HG02981 (cell line): Measurements from ENCODE around the gene ZNF143.
"Not testable (repeated sequence)": the region's sequence is repeated elsewhere in the genome, so short reads cannot be mapped to it uniquely, and the experiment has no call there.

Experiments used
- ATAC-seq: cut with Tn5 transposase; IDR thresholded peaks from one replicate; pipeline ENCODE4 v1.9.1; 2021; ENCODE audit warnings: mild to moderate bottlenecking, moderate library complexity; ENCODE audit not compliant: unreplicated experiment

The ZNF143 gene

DNA sequence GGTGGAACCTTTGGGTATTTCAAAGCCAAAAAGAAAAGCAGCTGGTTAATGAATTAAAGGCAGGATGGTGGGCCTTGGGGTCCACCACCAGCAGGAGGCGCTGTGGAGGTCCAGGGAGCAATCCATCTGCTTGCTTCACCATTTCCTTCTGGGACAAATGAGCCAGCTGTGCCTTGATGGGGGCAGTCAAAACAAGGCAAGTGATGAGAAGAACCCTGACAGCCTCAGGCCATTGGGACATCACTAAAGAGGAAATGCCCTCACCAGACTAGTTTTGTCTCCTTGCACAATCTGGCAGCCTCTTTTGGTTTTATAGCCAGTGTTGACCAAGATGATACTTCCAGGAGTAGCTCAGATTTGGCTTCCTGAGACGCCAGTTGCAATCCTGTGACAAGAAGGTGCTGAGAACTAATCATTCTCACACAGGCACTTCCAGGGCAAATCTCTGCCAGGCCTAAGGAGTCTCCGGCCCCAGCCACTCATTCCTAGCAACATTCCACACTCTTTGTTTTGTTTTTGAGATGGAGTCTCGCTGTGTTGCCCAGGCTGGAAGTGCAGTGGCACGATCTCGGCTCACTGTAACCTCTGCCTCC is 74.5 kb downstream of the ZNF143 start:
- ATAC-seq = no peak

DNA sequence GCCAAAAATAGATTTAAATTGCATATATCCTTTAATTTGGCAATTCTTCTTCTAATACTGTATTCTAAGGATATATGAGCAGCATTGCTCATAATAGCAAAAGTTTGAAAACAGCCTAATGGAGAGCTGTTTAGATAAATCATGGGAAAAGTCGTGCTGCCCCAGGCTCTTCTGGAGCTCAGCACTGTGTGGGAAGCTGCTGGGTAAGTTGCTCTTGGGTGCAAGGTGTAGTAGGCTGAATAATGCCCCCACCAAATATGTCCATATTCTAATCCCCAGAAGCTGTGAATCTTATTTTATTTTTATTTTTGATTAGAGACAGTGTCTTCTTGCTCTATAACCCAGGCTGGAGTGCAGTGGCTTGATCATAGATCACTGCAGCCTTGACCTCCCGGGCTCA is 77.7 kb downstream of the ZNF143 start:
- ATAC-seq = no peak

DNA sequence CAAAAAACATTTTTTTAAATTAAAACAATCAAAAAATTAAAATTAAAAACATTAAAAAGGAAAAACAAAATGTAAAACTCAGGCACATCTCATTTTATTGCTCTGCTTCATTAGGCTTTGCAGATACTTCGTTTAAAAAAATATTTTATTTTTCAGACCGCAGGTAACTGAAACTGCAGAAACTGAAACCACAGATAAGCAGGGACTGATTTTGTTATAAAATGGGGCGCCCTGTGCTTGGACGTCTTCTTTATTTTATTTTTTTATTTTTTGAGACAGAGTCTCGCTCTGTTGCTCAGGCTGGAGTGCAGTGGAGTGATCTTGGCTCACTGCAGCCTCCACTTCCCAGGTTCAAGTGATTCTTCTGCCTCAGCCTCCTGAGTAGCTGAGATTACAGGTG is 88.4 kb downstream of the ZNF143 start:
- not testable (repeated sequence) for ATAC-seq

GRCh38 chr11:9550191-9550628 is 89.4 kb downstream of the ZNF143 start:
- no peak for ATAC-seq

GRCh38 chr11:9561279-9561982 is 100.6 kb downstream of the ZNF143 start:
- ATAC-seq = no peak

GRCh38 chr11:9562716-9563115 is 101.9 kb downstream of the ZNF143 start:
- no peak for ATAC-seq

DNA sequence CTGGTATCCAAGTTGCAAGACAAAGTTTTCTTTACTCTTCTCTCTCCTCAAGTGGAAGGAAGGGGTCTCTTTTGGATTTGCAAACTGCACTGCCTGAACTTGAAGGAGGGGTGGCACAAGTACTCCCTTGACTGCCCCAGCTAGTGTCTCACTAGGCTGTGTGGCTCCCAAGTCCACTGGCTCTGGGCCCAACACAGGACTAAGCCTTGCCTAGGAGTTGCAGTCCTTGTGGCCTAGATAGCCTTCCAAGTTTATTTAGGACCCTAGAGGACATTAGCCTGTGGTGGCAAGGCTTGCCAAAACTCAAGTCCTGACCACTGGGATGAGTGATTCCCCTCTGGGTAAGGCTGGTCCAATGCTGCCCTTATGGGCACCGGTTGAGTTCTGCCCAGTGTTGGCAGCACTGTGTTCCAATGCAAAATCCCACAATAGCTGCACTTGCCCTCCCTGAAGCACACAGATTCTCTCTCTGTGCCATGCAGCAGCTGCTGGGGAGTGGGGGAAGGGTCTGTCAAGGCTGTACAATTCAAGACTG is 102.5 kb downstream of the ZNF143 start:
- ATAC-seq = no peak

DNA sequence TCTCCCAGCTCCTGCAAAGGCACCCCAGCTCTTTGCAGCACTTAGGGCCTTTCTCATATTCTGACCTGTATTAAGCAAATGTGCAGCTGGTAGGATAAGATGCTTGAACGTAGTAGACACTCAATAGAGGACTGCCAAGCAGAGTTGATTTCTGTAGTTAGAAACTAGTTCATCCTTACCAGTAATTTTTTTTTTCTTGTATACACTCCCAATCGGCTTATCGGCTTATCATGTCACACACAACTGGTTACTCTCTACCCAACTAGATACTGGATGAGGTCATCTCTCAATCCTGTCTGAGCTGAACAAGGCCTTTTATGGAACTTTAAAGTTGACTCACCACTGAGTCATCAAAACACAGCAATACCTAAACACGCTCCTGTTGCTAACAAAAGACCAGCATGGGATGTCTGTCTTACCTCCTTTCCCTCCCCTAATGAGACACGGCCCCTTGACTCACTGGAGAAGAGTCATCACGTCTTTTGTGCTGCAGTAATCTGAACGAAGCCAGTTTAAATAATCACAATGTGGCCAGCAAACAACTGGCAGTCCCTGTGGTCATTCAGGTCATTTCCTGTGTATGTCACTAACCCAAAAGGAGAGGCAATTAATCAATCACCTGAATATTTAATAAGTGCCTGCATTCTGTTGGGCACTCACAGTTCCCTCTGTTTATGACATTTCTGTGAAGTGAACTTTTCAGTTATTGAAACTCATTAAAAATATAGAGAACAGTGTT is 105.2 kb downstream of the ZNF143 start:
- peak; percentile 87 for ATAC-seq

- no peak for ATAC-seq
Observed at GRCh38 chr11:9566561-9567063, 105.8 kb downstream of the ZNF143 start.

- ATAC-seq = no peak
Observed at GRCh38 chr11:9567401-9567800, 106.6 kb downstream of the ZNF143 start.

GRCh38 chr11:9568161-9568853 is 107.5 kb downstream of the ZNF143 start:
- no peak for ATAC-seq

- ATAC-seq = no peak
Observed at GRCh38 chr11:9568854-9569587, 108.2 kb downstream of the ZNF143 start.

DNA sequence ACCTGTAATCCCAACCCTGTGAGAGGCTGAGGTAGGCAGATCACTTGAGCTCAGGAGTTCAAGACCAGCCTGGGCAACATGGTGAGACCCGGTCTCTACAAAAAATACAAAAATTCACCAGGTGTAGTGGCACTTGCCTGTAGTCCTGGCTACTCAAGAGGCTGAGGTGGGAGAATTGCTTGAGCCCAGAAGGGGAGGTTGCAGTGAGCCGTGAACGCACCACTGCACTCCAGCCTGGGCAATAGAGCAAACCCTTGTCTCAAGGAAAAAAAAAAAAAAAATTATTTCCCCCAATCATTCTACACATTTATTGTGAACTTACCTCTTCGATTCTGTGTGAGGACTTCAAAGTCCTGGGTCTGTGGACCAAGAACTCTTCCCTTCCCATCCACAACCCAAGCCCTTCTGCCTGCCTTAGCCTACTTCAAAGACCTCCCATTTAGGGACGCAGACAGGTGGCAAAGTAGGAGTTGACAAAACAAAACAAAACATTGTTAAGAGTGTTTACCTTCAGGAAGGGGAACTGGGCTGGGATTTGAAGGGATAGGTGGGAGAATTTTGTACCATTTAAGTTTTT is 108.9 kb downstream of the ZNF143 start:
- ATAC-seq = no peak

- no peak for ATAC-seq
Observed at GRCh38 chr11:9570313-9571025, 109.7 kb downstream of the ZNF143 start.

GRCh38 chr11:9571071-9571762 is 110.4 kb downstream of the ZNF143 start:
- no peak for ATAC-seq

DNA sequence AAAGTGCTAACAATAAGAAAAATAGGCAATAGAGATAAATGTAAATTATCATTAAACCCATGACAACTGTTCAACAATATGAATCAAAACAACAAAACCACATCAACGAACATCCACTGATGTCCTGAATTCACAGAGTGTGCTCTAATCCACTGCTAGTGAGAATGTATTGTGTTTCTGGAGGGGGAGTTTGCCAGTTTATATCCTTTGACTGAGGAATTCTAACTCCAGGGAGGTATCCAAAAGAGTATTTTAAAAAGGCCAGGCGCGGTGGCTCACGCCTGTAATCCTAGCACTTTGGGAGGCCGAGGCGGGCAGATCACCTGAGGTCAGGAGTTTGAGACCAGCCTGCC is 110.9 kb downstream of the ZNF143 start:
- ATAC-seq = no peak

GRCh38 chr11:9573052-9573774 is 112.4 kb downstream of the ZNF143 start, which contains the start of gene WEE1:
WEE1 (plus strand) TSS chr11:9573670; CDS start chr11:9573934, 264 bp downstream.
- peak; percentile 82 for ATAC-seq
